ENCODE results near the gene LIPC. TPM values are rescaled to one million over a fixed set of nuclear protein-coding genes. Genes with fewer than 3 reads are reported as not detected.

Gene LIPC
- total and polyA plus RNA-seq, 9 of the 15 experiments (the other 6 are each of a cell fraction or from before 2014, with no cell fraction given) = 0.07 to 0.41 (median 0.11) TPM; not detected in 2

DNA sequence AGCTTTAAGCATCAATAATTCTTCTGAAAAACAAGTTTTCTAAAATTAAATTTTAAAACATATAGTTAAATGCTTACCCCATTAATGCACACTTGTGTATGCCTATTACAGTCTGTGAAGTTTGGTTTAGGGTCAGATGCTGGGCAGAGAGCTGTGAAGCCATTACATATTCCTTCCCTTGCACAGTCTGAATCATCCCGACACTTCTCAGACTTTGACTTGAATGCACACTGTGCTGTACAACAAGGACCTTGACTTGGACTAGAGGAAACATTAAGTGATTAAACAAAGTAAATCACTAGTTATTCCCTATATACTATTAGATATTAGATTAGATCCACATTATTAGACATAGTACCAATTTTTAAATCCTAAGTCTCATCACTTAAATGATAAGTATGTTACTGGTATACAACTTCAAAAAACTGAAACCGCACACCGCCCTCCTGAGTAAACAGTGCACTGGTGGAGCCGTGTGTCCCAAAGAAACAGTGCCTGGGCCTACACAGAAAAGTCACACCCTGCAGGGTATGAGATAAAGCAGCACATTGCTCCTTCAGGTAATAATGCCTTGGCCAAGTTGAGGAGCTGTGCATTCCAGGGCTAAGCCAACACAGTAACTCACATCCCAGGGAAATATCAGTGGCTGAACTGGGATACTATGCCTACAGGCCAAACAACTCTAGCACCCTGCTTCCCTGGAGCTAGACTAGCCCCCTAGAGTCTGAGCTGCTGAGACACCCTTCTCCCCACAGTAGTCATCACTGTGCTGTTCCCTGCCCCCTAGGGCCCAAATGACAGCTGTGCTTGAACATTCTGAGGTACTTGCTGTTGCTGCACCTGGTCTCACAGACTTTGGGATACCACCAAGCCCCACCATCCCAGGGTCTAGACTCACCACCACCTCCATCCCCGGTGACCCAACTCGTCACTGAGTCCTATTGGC lies 180.2 kb downstream of the LIPC start (continued):
- peak; percentile 37; the same call in 1 of the 2 replicates for TF ChIP-seq TCF3 (CRISPR knock-in tag; IDR thresholded peaks at IDR 0.05)
- no peak for TF ChIP-seq SAFB (IDR thresholded peaks at IDR 0.05; ENCODE audit: borderline replicate concordance, low read depth, low read length)
- peak; percentile 79 to 93; a peak in 3 of 4 replicates for TF ChIP-seq FOXA3 (CRISPR knock-in tag; conservative IDR thresholded peaks at IDR 0.05 in 1 of 2, IDR thresholded peaks at IDR 0.05 in 1 of 2)

DNA sequence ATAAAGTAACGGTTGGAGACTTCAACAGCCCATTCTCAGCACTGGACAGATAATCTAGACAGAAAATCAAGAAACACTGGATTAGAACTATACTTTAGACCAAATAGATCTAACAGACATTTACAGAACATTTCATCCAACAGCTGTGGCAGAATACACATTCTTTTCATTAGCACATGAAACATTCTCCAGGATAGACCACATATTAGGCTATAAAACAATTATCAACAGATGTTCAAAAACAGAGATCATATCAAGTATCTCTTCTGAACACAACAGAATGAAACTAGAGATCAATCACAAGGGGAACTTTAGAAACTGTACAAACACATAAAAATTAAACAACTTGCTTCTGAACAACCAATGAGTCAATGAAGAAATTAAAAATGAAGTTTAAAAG lies 184.4 kb downstream of the LIPC start:
- peaks cover 3 to 8% of the 10 kb centered on the region in 2 experiments; a peak in 2 of 5 replicates for H3K4me1 ChIP-seq (replicated peaks in 1 of 2; ENCODE audit: control insufficient read depth in 2 of 2, insufficient read depth in 2 of 2, low read length in 2 of 2)
- FAIRE-seq (no peak), ATAC-seq (no peak), DNase-seq (ENCODE audit: extremely low read depth in 1 of 4, low spot score in 3 of 4) (no peak)
- POLR2A ChIA-PET = no interaction called here
- BruUV-seq (replicated peaks) = no TSS peak
- H3K36me3 ChIP-seq (ENCODE audit: control insufficient read depth, insufficient read depth, low read length) = peaks cover 31% of the 10 kb centered on the region; the same call in 2 of the 3 replicates
- H3K27ac ChIP-seq (ENCODE audit: extremely low read depth, low read depth, low read length) = no peak overlapping the region
- no peaks in the 10 kb centered on the region; the same call in 1 of the 2 replicates for H4K20me1 ChIP-seq (replicated peaks; ENCODE audit: control insufficient read depth, insufficient read depth, low read length)
- H3K4me3 ChIP-seq = no peak overlapping the region
- intact Hi-C loops (cut with micrococcal nuclease) = no loop called here
- WGBS (ENCODE audit: insufficient coverage, low coverage, missing lambda C conversion rate) = 87% methylated on average over 1 of the region's 1 CpG
- no peak overlapping the region for H3K4me2 ChIP-seq (ENCODE audit: insufficient read depth, low read length)
- H3K9me1 ChIP-seq (ENCODE audit: control insufficient read depth, insufficient read depth, low read length) = no peaks in the 10 kb centered on the region
- H3K9ac ChIP-seq (ENCODE audit: insufficient read depth in 1 of 2, low read depth in 2 of 2, low read length in 2 of 2) = no peak overlapping the region
- in situ Hi-C loops (cut with MboI) = no loop called here
- no peaks in the 10 kb centered on the region for H3K27me3 ChIP-seq (ENCODE audit: control insufficient read depth in 2 of 2, insufficient read depth in 2 of 2, low read length in 2 of 2)
- CTCF ChIA-PET (ENCODE audit: low intra/inter-chr PET ratio) = interaction anchor here (0.6 kb wide), 1 partner anchor 162 kb away, joined by 4 read pairs; no protein-coding TSS in a partner anchor
- peaks cover 8% of the 10 kb centered on the region; the same call in 1 of the 3 replicates for H3K79me2 ChIP-seq (ENCODE audit: control insufficient read depth, insufficient read depth, low read length)
- peaks cover 10% of the 10 kb centered on the region; the same call in 1 of the 2 replicates for H3K9me3 ChIP-seq (replicated peaks; ENCODE audit: control insufficient read depth, insufficient read depth, low read depth, low read length)
- TF ChIP-seq TRIM28 (IDR thresholded peaks at IDR 0.05) (no peak), HDAC8 (tag; IDR thresholded peaks at IDR 0.05) (no peak), SMARCA4 (IDR thresholded peaks at IDR 0.05) (no peak), LARP7 (IDR thresholded peaks at IDR 0.05) (no peak), SREBF2 (CRISPR knock-in tag; IDR thresholded peaks at IDR 0.05) (no peak)
- TF ChIP-seq, protein P1, sequence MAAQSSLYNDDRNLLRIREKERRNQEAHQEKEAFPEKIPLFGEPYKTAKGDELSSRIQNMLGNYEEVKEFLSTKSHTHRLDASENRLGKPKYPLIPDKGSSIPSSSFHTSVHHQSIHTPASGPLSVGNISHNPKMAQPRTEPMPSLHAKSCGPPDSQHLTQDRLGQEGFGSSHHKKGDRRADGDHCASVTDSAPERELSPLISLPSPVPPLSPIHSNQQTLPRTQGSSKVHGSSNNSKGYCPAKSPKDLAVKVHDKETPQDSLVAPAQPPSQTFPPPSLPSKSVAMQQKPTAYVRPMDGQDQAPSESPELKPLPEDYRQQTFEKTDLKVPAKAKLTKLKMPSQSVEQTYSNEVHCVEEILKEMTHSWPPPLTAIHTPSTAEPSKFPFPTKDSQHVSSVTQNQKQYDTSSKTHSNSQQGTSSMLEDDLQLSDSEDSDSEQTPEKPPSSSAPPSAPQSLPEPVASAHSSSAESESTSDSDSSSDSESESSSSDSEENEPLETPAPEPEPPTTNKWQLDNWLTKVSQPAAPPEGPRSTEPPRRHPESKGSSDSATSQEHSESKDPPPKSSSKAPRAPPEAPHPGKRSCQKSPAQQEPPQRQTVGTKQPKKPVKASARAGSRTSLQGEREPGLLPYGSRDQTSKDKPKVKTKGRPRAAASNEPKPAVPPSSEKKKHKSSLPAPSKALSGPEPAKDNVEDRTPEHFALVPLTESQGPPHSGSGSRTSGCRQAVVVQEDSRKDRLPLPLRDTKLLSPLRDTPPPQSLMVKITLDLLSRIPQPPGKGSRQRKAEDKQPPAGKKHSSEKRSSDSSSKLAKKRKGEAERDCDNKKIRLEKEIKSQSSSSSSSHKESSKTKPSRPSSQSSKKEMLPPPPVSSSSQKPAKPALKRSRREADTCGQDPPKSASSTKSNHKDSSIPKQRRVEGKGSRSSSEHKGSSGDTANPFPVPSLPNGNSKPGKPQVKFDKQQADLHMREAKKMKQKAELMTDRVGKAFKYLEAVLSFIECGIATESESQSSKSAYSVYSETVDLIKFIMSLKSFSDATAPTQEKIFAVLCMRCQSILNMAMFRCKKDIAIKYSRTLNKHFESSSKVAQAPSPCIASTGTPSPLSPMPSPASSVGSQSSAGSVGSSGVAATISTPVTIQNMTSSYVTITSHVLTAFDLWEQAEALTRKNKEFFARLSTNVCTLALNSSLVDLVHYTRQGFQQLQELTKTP (IDR thresholded peaks at IDR 0.05; ENCODE audit: low read depth in 1 of 2, partially characterized antibody in 2 of 2) = no peak
- H2AFZ ChIP-seq (ENCODE audit: low read depth, low read length) = no peak overlapping the region
